HuH-7.5 (cell line): ENCODE measurements around the gene HSD3B2.

Source experiments
- DNase-seq: peaks from one replicate; pipeline ENCODE4 v3.0.0; 2011; ENCODE audit warnings: low spot score

The HSD3B2 gene

DNA sequence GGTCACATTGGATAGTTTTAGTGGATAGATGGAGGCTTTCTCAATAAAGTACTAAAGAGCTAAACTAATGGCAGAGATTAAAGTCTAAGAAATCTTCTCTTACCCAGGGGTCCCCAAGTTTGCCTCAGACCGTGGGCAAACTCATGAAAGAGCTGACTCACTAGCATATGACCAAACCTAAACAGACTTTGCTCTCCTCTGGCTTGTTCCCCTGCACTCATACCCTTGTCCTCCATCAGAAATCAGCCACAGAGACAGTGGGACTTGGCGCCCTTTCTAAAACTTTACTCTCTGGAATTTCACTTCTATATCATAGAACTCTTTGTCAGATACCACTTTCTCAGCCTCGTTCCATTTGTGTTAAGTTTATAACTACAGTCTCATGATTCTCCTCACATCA is 17.0 kb upstream of the HSD3B2 start:
- no peak for DNase-seq

DNA sequence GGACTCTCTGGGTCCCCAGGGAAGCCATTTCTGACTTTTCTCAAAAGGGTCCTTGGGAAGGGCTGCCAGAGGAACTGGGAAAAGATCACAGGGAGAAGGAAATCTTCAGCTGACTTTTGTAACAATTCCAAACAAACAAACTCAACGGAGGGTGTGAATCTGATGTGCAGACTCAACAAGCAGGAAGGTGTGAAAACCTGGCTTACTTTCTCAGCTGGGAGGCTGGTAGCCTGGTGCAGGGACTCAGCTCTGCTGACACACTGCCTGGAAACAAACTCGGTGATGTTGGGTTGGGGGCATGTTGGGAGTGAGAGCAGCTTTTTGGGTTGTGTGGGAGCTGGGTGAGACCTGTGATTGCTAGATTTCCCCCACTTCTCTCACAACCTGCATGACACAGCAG is 10.2 kb upstream of the HSD3B2 start:
- no peak for DNase-seq

DNA sequence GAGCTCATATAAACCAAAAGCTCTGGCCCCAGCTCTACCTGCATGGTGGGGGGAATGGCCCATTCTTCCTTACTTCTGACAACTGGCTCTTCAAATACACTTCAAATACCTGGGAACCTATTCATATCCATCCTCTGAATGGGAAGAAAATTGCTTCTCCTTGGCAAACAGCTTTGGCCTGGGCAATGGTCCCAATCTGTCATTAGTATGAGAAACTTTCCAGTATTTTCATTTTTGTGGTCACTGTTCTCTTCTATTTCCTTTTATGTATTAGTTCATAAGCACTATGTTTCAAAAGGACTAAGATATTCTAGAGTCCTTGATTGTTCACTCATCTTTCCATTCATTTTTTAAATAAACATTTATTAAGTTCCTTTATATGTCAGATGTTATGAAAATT is 5.2 kb upstream of the HSD3B2 start:
- DNase-seq = no peak

DNA sequence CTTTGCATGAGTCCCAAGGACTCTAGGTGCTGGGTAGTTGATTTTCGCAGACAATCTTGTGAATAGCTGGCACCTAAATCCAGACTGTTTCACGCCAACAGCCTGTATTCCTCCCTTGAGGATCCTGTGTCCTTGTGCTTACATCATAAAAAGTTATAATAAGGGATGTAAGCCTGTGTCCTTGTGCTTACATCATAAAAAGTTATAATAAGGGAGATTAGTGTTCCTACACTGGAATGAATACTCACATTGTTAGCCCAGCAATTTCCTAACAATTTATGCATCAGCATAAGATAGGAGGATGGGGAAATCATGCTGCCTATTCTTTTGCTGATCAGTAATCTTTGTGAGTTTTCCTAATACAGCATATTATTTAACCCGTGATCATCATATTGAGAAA is 4.0 kb upstream of the HSD3B2 start:
- DNase-seq = no peak

GRCh38 chr1:119416006-119416640 is 1.2 kb downstream of the HSD3B2 start:
- DNase-seq = no peak

GRCh38 chr1:119419109-119419508 is 4.2 kb downstream of the HSD3B2 start:
- DNase-seq = no peak

DNA sequence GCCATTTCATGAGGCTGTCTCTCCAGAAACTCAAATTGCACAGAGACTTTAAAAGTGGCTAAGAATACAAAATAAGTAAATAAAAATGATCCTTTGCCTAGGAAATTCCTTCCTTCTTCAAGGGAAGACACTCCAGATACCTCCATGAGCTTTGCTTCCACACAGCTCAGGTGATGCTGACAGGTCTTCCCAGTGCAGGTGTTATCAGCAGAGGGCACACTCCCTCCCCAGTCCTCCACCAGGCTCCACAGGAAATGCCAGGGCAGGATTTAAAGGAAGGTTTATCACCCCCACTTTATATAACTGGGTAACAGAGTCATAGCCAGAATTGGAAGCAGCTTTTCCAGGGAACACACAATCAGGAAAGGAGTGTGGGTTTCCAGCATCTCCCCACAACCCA is 5.7 kb downstream of the HSD3B2 start:
- no peak for DNase-seq

DNA sequence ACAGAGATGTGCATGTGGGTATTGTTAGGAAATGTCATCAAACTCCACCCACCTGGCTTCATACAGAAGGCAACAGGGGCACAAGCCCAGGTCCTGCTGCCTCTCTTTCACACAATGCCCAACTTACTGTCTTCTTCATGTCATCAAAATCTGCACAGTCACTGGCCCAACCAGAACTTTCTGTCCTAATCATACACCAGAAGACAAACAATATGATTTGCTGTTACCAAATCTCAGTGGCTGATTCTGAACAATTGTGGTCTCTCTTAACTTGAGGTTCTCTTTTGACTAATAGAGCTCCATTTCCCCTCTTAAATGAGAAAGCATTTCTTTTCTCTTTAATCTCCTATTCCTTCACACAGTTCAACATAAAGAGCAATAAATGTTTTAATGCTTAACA is 7.7 kb downstream of the HSD3B2 start:
- no peak for DNase-seq

- DNase-seq = no peak
Measured at GRCh38 chr1:119428991-119429390, 14.0 kb downstream of the HSD3B2 start.

DNA sequence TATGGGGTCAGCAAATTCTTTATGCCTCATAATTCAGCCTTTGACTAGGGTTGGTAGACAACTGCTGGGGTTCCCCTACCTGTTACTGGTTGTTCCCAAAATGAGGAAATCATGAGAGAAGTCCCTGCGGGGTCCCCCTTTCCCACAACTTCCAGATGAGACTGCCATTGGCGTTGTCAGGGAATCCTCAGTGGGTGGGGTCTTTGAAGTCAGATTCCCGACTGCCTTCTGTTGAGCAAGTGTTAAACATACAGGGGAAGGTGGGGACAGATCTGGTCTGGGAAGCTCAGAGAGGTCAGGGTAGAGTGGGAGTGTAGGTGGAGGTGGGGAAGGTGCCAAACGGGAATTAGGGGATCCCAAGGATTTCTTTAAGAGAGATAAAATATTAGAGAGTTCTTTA is 14.7 kb downstream of the HSD3B2 start:
- DNase-seq = no peak

GRCh38 chr1:119430486-119430885 is 15.5 kb downstream of the HSD3B2 start:
- no peak for DNase-seq

DNA sequence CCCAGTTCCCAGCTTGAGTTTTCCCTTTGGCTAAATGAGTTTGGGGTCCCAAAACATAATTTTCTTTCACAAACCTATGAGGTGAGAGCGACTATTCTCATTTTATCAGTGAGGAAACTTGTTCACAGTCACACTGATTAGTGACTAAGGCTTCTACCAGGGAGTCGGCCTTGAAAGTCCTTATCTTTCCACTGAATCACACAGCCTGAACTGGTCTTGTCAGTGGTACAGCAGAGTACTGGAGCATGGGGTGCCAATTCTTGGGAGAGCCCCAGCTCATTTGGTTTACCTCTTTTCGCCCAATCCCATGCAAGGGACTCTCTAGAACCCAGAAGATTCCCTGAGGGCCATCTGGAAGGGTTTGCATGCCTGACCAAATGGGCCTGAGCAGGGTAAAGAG is 16.9 kb downstream of the HSD3B2 start:
- DNase-seq = no peak

DNA sequence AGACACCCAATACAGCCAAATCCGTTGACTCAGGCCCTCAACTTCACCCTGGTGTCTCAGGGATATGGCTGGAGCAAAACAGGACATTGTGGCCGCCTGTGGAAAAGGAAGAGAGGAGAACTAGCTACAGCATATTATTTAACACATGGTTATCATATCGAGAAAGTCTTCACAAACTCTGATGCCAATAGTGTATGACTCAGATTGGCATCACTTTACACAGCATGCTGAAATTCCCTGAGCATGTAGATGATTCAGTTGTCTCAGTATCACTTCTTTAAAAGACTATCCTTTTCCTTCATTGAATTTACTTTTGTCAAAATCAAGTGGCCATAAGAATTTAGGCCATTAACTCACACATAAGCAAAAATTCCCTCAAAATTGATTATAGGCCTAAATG is 20.1 kb downstream of the HSD3B2 start:
- DNase-seq = no peak

- no peak for DNase-seq
Measured at GRCh38 chr1:119438761-119439160, 23.8 kb downstream of the HSD3B2 start.

- DNase-seq = no peak
Measured at GRCh38 chr1:119440721-119441307, 25.9 kb downstream of the HSD3B2 start.

- DNase-seq = no peak
Measured at GRCh38 chr1:119442756-119443155, 27.8 kb downstream of the HSD3B2 start.

DNA sequence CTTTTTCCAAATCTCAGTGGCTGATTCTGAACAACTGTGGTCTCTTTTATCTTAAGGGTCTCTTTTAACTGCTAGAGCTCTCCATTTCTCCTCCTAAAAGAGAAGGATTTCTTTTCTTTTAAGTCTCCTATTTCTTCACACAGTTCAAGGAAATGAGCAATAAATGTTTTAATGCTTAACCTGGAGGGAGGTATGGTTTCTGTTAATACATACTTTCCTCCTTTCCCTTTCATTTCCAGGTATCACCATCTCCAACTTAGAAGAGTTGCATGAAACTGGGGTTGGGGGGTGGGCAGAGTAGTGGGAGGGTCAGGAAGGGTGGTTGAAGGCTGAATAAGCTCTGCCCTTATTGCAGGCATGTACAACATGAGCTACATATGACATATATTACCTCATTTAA is 31.4 kb downstream of the HSD3B2 start:
- no peak for DNase-seq

DNA sequence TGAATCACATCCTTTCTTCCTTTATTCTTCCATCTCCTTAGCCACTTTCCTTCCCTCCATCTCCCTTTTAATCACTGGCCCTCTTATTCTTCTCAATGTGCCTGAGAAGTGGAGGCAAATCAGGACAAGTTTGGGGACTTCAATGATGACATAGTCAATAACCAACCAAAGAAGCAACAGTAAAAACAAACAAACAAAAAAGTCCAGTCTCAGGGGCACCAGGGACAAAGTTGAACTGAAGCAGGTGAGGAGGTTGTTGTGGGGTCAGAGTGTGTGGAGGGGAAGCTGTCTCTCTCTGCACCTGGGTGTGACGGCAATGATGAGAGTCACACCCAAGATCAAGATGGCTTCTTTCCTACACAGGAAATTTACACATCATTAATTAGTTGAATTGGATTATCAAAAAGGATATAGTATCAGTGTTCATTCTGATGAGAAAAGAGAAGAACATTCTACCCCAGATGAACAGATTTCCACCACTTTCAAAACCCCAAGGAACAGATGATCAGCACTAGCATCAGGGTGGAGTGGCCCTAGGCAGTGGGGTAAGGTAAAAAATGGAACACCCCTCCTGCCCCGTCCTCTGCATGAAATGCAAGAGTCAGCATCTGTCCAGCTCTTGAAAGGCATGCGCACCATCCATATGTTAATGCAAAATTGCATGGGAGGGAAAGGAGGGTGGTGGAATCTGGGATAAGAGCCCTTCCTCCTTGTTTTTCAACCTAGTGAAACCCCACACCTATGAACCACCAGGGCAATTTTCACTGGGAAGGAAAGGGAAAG is 32.6 kb downstream of the HSD3B2 start:
- DNase-seq = no peak

GRCh38 chr1:119448127-119448511 is 33.2 kb downstream of the HSD3B2 start:
- DNase-seq = no peak

DNA sequence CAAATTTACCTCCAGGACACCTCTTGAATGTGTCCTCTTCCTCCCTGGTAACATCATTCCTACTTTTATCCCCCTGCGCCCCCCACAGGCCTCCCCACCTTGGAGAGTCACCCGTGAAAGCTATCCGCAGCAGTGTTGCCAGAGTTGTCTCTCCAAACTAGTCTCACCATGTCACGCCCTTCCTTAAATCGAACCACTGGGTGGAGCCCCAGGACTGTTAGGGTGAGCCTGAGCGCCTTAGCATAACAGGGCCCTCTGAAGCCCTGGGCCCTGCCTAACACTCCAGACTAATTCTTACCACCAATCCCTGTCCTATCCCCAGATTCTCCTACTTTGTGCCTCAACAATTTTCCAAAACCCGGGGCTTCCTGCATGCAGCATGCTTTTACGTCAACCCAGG is 35.0 kb downstream of the HSD3B2 start:
- no peak for DNase-seq

GRCh38 chr1:119451158-119451557 is 36.2 kb downstream of the HSD3B2 start:
- no peak for DNase-seq

GRCh38 chr1:119452091-119452490 is 37.1 kb downstream of the HSD3B2 start:
- DNase-seq = no peak

- DNase-seq = no peak
Measured at GRCh38 chr1:119453021-119453420, 38.1 kb downstream of the HSD3B2 start.

DNA sequence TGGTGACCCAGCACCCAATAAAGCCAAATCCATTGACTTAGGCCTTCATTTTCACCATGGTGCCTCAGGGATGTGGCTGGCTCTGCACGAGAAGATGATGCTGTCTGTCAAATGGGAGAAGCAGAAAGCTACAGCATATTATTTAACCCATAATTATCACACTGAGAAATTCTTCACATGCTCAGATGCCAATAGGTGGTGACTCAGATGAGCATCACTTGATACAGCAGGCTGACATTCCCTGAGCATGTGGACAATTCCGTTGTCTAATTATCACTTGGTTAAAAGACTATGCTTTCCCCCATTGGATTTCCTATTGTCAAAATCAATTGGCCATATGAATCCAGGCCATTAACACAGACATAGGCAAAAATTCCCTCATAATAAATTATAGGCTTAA is 48.0 kb downstream of the HSD3B2 start:
- DNase-seq = no peak
